Panc1 (cell line): ENCODE data around the gene RAP1GDS1. TPM values are rescaled to one million over a fixed set of nuclear protein-coding genes. Genes with fewer than 3 reads are reported as not detected.

ENCODE experiments used
- ATAC-seq: fragments of 200-7000 bp; cut with Tn5 transposase; 2 replicates; pipeline ENCODE4 v1.9.1; 2020; ENCODE audit warnings: mild to moderate bottlenecking, moderate library complexity
- BruUV-seq: library from RNA; stranded (reverse); fragments of 400-500 nt; replicated peaks from 2 replicates; lab custom pipeline; 2021; lab: Mats Ljungman, UMichigan
- CTCF ChIA-PET: fragments of 300-600 bp; sonication (Branson Sonifier 250); formaldehyde crosslinking; loops from one replicate; lab custom pipeline; 2022; ENCODE audit warnings: antibody characterized with exemption; lab: Charles Lee
- POLR2A ChIA-PET: fragments of 300-600 bp; sonication (Branson Sonifier 250); formaldehyde crosslinking; loops from one replicate; lab custom pipeline; 2022; ENCODE audit warnings: antibody characterized with exemption; lab: Charles Lee
- DNase-seq: peaks from one replicate; pipeline ENCODE4 v3.0.0-alpha.2; 2010; ENCODE audit warnings: low read depth, low spot score
- H3K27ac ChIP-seq: 2 replicates; pipeline ENCODE4 v1.5.1; 2011; ENCODE audit warnings: mild to moderate bottlenecking, low read length, inconsistent platforms
- H3K27me3 ChIP-seq: fragments of 200-500 bp; sonication (Bioruptor generic); 2 replicates; pipeline ENCODE4 v1.6.0; 2014; ENCODE audit warnings: low read length, inconsistent platforms; ENCODE audit not compliant: control insufficient read depth, insufficient read depth
- H3K36me3 ChIP-seq: fragments of 200-500 bp; sonication (Bioruptor generic); 2 replicates; pipeline ENCODE4 v1.5.1; 2014; ENCODE audit warnings: inconsistent platforms, mild to moderate bottlenecking, low read length, moderate library complexity; ENCODE audit not compliant: control insufficient read depth, insufficient read depth
- H3K4me1 ChIP-seq: 2 replicates; pipeline ENCODE4 v1.5.1; 2011; ENCODE audit warnings: inconsistent platforms, mild to moderate bottlenecking, low read length, moderate library complexity; ENCODE audit not compliant: control insufficient read depth, insufficient read depth
- H3K4me3 ChIP-seq, 2 experiments: 2 replicates each; pipeline ENCODE4 v1.5.1; 2011 to 2012; ENCODE audit warnings: low read depth in 2 of 2, low read length in 2 of 2, mild to moderate bottlenecking in 2 of 2, inconsistent platforms in 1 of 2, moderate library complexity in 1 of 2
- H3K9me3 ChIP-seq: fragments of 200-500 bp; sonication (Bioruptor generic); 2 replicates; pipeline ENCODE4 v1.5.1; 2014; ENCODE audit warnings: low read depth, mild to moderate bottlenecking, inconsistent platforms, low read length, moderate library complexity; ENCODE audit not compliant: control insufficient read depth, insufficient read depth
- POLR2AphosphoS5 ChIP-seq: IDR thresholded peaks from 2 replicates; pipeline ENCODE4 v1.6.1; 2012; ENCODE audit warnings: mild to moderate bottlenecking, low read depth, low read length, moderate library complexity
- SIN3A ChIP-seq: IDR thresholded peaks from 2 replicates; pipeline ENCODE4 v1.6.1; 2012; ENCODE audit warnings: low read depth, mild to moderate bottlenecking, low read length, moderate library complexity, borderline replicate concordance; ENCODE audit not compliant: insufficient read depth
- TCF7L2 ChIP-seq: IDR thresholded peaks from 2 replicates; pipeline ENCODE4 v1.6.1; 2011; ENCODE audit warnings: mild to moderate bottlenecking, low read depth, low read length, inconsistent platforms
- in situ Hi-C: cut with HindIII; loops from 2 replicates; pipeline ENCODE4 v1.10.0; 2016; ENCODE audit warnings: low sequenced_read_pairs, low pct_unique_long_range_greater_than_20kb
- intact Hi-C: fragments of 100-400 bp; cut with micrococcal nuclease; formaldehyde crosslinking; loops from one replicate; pipeline ENCODE4 v1.10.0; 2022; ENCODE audit not compliant: unreplicated experiment
- total RNA-seq: library from RNA; stranded (reverse); gene quantifications from one replicate; pipeline ENCODE4 v1.2.1, GENCODE V29; 2021; ENCODE audit not compliant: unreplicated experiment
- TF ChIP-seq, protein P1 (sequence below), 2 experiments: IDR thresholded peaks; 2 replicates each; pipeline ENCODE4 v1.6.1; 2011 to 2012; ENCODE audit warnings: low read depth in 2 of 2, control low read depth in 1 of 2, low read length in 1 of 2, mild to moderate bottlenecking in 1 of 2, moderate library complexity in 1 of 2; ENCODE audit not compliant: insufficient read depth in 1 of 2
- TF ChIP-seq, protein P2 (sequence below): fragments of 450-650 bp; IDR thresholded peaks from 2 replicates; pipeline ENCODE4 v1.5.1; 2017; ENCODE audit warnings: mild to moderate bottlenecking

RAP1GDS1 gene
- total RNA-seq, 1 experiment from 2014 or later, result 39.7 TPM

DNA sequence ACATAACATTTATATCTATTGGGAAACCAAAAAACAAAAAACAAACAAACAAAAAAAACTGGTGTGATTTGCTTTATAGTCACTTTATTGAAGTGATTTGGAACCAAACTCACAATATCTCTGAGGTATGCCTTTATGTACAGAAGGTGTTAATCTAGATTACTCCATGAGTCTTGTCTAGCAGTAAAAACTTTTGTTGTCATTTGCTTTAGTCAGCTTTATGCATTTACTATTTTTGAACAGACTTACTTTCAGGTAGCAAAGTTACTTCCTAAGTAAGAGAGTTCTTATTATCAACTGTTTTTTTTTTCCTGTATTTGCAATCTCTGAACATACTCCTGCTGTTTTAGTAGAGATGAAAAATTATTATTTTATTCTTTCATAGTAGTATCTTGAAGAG, 39.5 kb downstream of the RAP1GDS1 start:
- no TSS peak for BruUV-seq
- Histone ChIP-seq H3K27ac (no peak overlapping the region), H3K4me3 (no peak overlapping the region), H3K4me1 (no peaks in the 10 kb centered on the region), H3K36me3 (no peaks in the 10 kb centered on the region), H3K9me3 (no peaks in the 10 kb centered on the region; the same call in 1 of the 2 replicates), H3K27me3 (no peaks in the 10 kb centered on the region)
- CTCF ChIA-PET, result no interaction called here
- in situ Hi-C loops (no loop called here), intact Hi-C loops (no loop called here)
- ATAC-seq (no peak), DNase-seq (no peak)
- TF ChIP-seq TCF7L2 (no peak), POLR2AphosphoS5 (no peak), SIN3A (no peak)
- TF ChIP-seq, protein P1, sequence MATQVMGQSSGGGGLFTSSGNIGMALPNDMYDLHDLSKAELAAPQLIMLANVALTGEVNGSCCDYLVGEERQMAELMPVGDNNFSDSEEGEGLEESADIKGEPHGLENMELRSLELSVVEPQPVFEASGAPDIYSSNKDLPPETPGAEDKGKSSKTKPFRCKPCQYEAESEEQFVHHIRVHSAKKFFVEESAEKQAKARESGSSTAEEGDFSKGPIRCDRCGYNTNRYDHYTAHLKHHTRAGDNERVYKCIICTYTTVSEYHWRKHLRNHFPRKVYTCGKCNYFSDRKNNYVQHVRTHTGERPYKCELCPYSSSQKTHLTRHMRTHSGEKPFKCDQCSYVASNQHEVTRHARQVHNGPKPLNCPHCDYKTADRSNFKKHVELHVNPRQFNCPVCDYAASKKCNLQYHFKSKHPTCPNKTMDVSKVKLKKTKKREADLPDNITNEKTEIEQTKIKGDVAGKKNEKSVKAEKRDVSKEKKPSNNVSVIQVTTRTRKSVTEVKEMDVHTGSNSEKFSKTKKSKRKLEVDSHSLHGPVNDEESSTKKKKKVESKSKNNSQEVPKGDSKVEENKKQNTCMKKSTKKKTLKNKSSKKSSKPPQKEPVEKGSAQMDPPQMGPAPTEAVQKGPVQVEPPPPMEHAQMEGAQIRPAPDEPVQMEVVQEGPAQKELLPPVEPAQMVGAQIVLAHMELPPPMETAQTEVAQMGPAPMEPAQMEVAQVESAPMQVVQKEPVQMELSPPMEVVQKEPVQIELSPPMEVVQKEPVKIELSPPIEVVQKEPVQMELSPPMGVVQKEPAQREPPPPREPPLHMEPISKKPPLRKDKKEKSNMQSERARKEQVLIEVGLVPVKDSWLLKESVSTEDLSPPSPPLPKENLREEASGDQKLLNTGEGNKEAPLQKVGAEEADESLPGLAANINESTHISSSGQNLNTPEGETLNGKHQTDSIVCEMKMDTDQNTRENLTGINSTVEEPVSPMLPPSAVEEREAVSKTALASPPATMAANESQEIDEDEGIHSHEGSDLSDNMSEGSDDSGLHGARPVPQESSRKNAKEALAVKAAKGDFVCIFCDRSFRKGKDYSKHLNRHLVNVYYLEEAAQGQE (IDR thresholded peaks at IDR 0.05; ENCODE audit: insufficient read depth in 1 of 2, low read depth in 2 of 2, low read length in 1 of 2), result no peak
- TF ChIP-seq, protein P2, sequence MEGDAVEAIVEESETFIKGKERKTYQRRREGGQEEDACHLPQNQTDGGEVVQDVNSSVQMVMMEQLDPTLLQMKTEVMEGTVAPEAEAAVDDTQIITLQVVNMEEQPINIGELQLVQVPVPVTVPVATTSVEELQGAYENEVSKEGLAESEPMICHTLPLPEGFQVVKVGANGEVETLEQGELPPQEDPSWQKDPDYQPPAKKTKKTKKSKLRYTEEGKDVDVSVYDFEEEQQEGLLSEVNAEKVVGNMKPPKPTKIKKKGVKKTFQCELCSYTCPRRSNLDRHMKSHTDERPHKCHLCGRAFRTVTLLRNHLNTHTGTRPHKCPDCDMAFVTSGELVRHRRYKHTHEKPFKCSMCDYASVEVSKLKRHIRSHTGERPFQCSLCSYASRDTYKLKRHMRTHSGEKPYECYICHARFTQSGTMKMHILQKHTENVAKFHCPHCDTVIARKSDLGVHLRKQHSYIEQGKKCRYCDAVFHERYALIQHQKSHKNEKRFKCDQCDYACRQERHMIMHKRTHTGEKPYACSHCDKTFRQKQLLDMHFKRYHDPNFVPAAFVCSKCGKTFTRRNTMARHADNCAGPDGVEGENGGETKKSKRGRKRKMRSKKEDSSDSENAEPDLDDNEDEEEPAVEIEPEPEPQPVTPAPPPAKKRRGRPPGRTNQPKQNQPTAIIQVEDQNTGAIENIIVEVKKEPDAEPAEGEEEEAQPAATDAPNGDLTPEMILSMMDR, result no peak
- POLR2A ChIA-PET, result no interaction called here

DNA sequence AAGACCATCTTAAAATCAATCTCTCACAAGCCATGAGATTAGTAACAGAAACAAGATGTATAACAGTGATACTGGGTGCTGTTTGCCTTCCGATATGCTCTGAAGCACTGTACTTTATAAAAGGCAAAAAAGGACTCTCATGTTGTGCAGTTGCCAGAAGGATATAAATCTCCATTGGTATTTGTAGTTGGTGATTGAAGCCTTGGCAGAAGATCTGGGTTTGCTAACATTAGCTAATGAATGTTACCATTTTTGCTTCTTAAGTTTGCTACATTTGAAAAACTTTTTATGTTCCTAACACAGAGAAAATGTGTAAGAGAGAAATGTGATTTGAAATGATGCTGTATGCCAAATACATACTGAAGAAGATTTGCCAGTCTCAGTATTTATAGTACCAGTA, 44.4 kb downstream of the RAP1GDS1 start:
- H3K36me3 ChIP-seq, result no peaks in the 10 kb centered on the region; the same call in 1 of the 2 replicates
- H3K27me3 ChIP-seq, result no peaks in the 10 kb centered on the region
- no peak for ATAC-seq
- in situ Hi-C loops (no loop called here), intact Hi-C loops (no loop called here)
- no peak overlapping the region for H3K27ac ChIP-seq
- H3K4me3 ChIP-seq, result no peak overlapping the region
- no peaks in the 10 kb centered on the region for H3K4me1 ChIP-seq
- no peaks in the 10 kb centered on the region; the same call in 1 of the 2 replicates for H3K9me3 ChIP-seq
- DNase-seq, result no peak
- TF ChIP-seq, protein P1 (IDR thresholded peaks at IDR 0.05; ENCODE audit: insufficient read depth in 1 of 2, low read depth in 2 of 2, low read length in 1 of 2), result no peak
- TF ChIP-seq TCF7L2, result no peak
- TSS peak; percentile 64 for BruUV-seq
- POLR2A ChIA-PET, result no interaction called here
- CTCF ChIA-PET, result no interaction called here
